BE2C (cell line): Measurements from ENCODE around the gene CPEB4.

Experiments
- DNase-seq: peaks from one replicate; pipeline ENCODE4 v3.0.0-alpha.2; 2020
- H3K27me3 ChIP-seq: fragments of 250-450 bp; sonication (Bioruptor Pico); 2 replicates; pipeline ENCODE4 v1.5.1; 2020; ENCODE audit warnings: mild to moderate bottlenecking
- H3K36me3 ChIP-seq: fragments of 250-450 bp; sonication (Bioruptor Pico); 2 replicates; pipeline ENCODE4 v1.5.1; 2020; ENCODE audit warnings: mild to moderate bottlenecking
- H3K4me1 ChIP-seq: fragments of 250-450 bp; sonication (Bioruptor Pico); 2 replicates; pipeline ENCODE4 v1.5.1; 2020
- H3K4me3 ChIP-seq: 2 replicates; pipeline ENCODE4 v1.5.1; 2011; ENCODE audit warnings: low read depth, low read length
- H3K9me3 ChIP-seq: fragments of 250-450 bp; sonication (Bioruptor Pico); 2 replicates; pipeline ENCODE4 v1.5.1; 2020
- TF ChIP-seq, protein P1 (sequence below): IDR thresholded peaks from 2 replicates; pipeline ENCODE4 v1.5.1; 2012; ENCODE audit warnings: mild to moderate bottlenecking, low read depth, low read length

Gene CPEB4

DNA sequence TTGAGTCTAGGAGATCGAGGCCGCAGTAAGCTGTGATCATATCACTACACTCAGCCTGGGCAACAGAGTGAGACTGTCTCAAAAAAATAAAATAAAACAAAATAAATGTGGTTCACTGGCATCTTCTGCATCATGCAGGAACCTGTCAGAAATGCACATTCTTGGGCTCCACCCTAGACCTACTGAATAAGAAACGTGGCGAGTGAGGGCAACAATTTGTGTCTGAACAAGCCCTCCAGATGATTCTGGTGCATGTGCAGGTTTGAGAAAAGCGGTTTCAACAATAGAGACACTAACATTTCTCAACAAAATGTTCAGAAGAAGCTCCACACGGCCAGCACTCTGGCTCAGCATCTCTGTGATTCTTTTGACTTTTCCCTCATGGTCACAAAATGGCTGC lies 42.8 kb upstream of the CPEB4 start:
- DNase-seq, result no peak
- Histone ChIP-seq H3K9me3 (no peaks in the 10 kb centered on the region), H3K4me1 (no peaks in the 10 kb centered on the region), H3K27me3 (no peaks in the 10 kb centered on the region), H3K4me3 (no peak overlapping the region), H3K36me3 (no peaks in the 10 kb centered on the region)
- TF ChIP-seq, protein P1, sequence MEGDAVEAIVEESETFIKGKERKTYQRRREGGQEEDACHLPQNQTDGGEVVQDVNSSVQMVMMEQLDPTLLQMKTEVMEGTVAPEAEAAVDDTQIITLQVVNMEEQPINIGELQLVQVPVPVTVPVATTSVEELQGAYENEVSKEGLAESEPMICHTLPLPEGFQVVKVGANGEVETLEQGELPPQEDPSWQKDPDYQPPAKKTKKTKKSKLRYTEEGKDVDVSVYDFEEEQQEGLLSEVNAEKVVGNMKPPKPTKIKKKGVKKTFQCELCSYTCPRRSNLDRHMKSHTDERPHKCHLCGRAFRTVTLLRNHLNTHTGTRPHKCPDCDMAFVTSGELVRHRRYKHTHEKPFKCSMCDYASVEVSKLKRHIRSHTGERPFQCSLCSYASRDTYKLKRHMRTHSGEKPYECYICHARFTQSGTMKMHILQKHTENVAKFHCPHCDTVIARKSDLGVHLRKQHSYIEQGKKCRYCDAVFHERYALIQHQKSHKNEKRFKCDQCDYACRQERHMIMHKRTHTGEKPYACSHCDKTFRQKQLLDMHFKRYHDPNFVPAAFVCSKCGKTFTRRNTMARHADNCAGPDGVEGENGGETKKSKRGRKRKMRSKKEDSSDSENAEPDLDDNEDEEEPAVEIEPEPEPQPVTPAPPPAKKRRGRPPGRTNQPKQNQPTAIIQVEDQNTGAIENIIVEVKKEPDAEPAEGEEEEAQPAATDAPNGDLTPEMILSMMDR, result no peak

DNA sequence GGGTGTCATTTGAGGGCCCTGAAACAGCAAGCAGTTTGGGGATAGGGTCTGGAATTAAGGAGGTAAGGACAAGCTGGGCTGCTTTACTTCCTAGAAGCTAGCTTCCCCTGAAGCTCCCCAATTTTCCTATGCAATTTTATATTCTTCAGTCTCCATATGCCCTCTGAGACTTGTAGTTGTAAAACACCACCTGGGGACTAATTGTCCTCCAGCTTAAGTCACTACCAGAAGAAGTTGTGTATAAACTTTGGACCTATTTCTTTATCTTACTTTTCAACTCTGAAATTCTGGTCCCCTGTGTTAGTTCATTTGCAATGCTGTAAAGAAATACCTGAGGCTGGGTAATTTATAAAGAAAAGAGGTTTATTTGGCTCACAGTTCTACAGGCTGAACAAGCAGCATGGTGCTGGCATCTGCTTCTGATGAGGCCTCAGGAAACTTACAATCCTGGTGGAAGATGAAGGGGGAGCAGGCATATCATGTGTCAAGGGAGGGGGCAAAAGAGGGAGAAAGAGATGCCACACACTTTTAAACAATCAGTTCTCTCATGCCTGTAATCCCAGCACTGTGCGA lies 41.1 kb upstream of the CPEB4 start:
- no peaks in the 10 kb centered on the region for H3K27me3 ChIP-seq

DNA sequence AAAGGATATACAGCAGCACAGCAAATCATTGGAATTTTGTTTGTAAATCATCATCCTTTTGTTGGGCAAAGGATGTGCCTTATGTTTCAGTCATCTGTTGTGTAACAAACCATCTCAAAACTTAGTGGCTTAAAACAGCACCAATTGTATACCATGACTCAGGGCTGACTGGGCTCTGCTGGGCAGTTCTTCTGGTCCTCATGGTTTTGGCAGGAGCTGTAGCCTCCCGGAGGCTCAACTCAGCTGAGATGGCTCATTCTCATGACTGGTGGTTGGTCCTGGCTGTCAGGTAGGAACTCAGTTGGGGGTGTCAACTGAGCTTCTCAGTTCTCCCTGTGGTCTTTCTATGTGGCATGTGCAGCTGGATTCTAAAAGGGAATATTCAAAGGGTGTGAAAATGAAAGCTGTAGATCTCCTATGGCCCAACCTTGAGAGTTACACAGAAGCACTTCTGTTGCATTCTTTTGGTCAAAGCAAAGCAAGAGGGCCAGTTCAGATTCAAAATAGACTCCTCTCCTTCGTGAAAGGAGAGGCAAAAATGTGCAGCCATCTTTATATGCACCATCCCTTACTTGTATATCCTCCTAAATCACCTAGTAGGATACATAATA lies 39.1 kb upstream of the CPEB4 start:
- TF ChIP-seq, protein P1, result no peak
- H3K36me3 ChIP-seq, result no peaks in the 10 kb centered on the region
- no peak overlapping the region for H3K4me3 ChIP-seq
- H3K9me3 ChIP-seq, result no peaks in the 10 kb centered on the region
- no peak for DNase-seq
- H3K4me1 ChIP-seq, result no peaks in the 10 kb centered on the region; the same call in 1 of the 2 replicates
- H3K27me3 ChIP-seq, result no peaks in the 10 kb centered on the region

More for the DNA sequence above, 41.1 kb upstream of the CPEB4 start:
- DNase-seq, result no peak
- no peaks in the 10 kb centered on the region; the same call in 1 of the 2 replicates for H3K4me1 ChIP-seq
- H3K9me3 ChIP-seq, result no peaks in the 10 kb centered on the region
- H3K36me3 ChIP-seq, result no peaks in the 10 kb centered on the region
- TF ChIP-seq, protein P1, result no peak
- no peak overlapping the region for H3K4me3 ChIP-seq

DNA sequence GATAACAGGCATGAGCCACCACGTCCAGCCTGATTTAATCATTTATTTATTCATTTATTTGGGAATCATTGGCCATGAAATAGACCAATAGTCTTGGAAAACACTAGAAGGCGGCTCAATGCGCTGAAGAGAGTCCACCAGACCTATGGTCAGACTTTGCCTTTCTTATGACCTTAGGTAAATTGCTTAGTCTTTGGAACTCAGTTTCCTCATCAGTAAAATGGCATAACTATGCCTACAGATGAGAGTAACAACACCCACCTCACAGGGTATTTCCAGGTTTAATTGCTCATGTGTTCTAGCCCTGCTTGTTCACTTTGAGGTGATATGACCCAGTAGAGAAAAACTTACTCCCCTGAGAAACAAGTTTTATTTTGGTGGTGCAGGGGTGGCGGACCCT lies 38.2 kb upstream of the CPEB4 start:
- H3K36me3 ChIP-seq, result no peaks in the 10 kb centered on the region
- no peaks in the 10 kb centered on the region; the same call in 1 of the 2 replicates for H3K4me1 ChIP-seq

DNA sequence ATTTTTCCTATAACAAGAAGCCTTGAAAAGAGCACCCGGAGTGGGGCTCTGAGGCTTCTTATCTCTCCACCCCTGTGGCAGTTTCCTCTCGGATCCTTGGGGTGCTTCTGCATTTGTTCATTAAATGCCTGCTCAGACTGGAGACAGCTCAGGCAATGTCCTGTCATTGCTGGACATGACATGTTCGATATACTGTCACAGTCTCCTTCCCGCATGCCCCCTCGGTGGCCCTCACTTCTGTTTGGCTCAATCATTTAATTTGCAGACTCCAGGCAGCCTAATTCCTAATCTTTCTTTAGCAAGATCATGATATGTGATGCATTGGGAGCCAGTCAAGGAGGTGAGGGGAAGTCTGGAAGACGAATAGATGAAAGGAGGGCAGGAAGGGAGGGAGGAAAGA lies 37.5 kb upstream of the CPEB4 start:
- DNase-seq, result no peak
- TF ChIP-seq, protein P1, result no peak
- H3K9me3 ChIP-seq, result no peaks in the 10 kb centered on the region
- no peaks in the 10 kb centered on the region; the same call in 1 of the 2 replicates for H3K4me1 ChIP-seq
- no peaks in the 10 kb centered on the region for H3K27me3 ChIP-seq
- H3K4me3 ChIP-seq, result no peak overlapping the region
- H3K36me3 ChIP-seq, result no peaks in the 10 kb centered on the region

More for the DNA sequence above, 38.2 kb upstream of the CPEB4 start:
- TF ChIP-seq, protein P1, result no peak
- Histone ChIP-seq H3K27me3 (no peaks in the 10 kb centered on the region), H3K4me3 (no peak overlapping the region), H3K9me3 (no peaks in the 10 kb centered on the region)
- no peak for DNase-seq

DNA sequence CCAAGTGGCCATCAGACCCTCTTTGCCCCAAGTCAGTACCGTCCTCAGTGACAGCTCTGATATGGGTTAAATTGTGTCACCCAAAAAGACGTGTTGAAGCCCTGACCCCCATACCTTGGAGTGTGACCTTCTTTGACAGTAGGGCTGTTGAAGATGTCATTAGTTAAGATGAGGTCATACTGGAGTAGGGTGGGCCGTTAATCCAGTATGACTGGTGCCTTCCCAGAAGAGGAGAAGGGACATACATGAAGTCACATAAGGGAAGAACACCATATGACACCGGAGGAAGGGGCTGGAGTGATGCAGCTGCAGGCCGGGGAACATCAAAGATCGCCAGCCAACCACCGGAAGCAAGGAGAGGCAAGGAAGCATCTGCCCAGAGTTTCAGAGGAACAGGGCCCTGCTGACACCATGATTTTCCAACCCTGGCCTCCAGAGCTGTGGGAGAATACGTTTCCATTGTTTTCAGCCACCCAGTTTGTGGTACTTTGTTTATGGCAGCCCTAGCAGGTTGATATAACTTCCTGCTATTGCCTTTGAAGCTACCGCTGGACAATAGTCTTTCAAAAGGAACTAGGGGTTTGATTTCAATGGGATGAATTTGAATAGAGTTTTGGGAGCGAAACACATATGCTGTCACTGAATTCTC lies 36.4 kb upstream of the CPEB4 start:
- Histone ChIP-seq H3K27me3 (no peaks in the 10 kb centered on the region), H3K9me3 (no peaks in the 10 kb centered on the region), H3K36me3 (no peaks in the 10 kb centered on the region), H3K4me3 (no peak overlapping the region), H3K4me1 (peaks cover 4% of the 10 kb centered on the region; the same call in 1 of the 2 replicates)
- TF ChIP-seq, protein P1, result no peak
- no peak for DNase-seq
